Erythroblast (primary cell): ENCODE measurements around the gene RNF150.

ENCODE experiments used
- GATA1 ChIP-seq: IDR thresholded peaks from 2 replicates; pipeline ENCODE4 v1.6.1; 2011; ENCODE audit warnings: low read depth, mild to moderate bottlenecking, control low read depth, low read length, moderate library complexity
- POLR2A ChIP-seq: IDR thresholded peaks from 2 replicates; pipeline ENCODE4 v1.6.1; 2011; ENCODE audit warnings: mild to moderate bottlenecking, low read length

DNA sequence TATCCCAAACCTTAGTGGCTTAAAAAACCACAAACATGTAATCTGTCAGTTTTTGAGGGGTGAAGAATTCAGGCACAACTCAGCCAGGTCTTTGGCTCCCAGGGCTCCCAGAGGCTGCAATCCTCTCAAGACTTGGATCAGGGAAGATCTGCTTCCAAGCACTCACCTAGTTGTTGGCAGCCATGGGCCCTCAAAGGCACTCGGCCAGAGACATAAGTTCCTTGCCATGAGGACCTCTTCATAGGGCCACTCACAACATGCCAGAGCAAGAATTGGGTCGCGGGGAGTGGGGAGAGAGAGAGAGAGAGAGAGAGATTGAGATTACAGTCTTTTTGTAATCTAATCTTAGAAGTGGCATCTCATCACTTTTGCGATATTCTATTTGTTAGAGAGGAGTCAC, 300.0 kb downstream of the RNF150 start:
- no peak for TF ChIP-seq POLR2A
- TF ChIP-seq GATA1, result no peak
